WTC11 (cell line): ENCODE results near the gene PLXDC2.
"Not testable (repeated sequence)": the region's sequence is repeated elsewhere in the genome, so short reads cannot be mapped to it uniquely, and the experiment has no call there.

Source experiments
- ATF2 ChIP-seq: sonication (generic); formaldehyde crosslinking; IDR thresholded peaks from 2 replicates; pipeline ENCODE4 v1.8.1; 2022; ENCODE audit warnings: low read depth, missing genetic modification reagents, borderline replicate concordance
- CREB1 ChIP-seq: sonication (generic); formaldehyde crosslinking; IDR thresholded peaks from 2 replicates; pipeline ENCODE4 v1.8.0; 2023; ENCODE audit warnings: mild to moderate bottlenecking, missing genetic modification reagents
- CTCF ChIP-seq: fragments of 200-600 bp; IDR thresholded peaks from 2 replicates; pipeline ENCODE4 v1.8.0; 2022; ENCODE audit warnings: antibody characterized with exemption
- E2F5 ChIP-seq: sonication (generic); formaldehyde crosslinking; IDR thresholded peaks from 2 replicates; pipeline ENCODE4 v1.8.1; 2022; ENCODE audit warnings: mild to moderate bottlenecking, moderate library complexity, missing genetic modification reagents
- GRHL2 ChIP-seq: fragments of 250-450 bp; sonication (Bioruptor Pico); IDR thresholded peaks from 2 replicates; pipeline ENCODE4 v1.8.0; 2022; ENCODE audit warnings: mild to moderate bottlenecking, moderate library complexity; ENCODE audit not compliant: insufficient replicate concordance, severe bottlenecking
- MAX ChIP-seq: sonication (generic); formaldehyde crosslinking; IDR thresholded peaks from 2 replicates; pipeline ENCODE4 v1.8.0; 2022; ENCODE audit warnings: mild to moderate bottlenecking, missing genetic modification reagents
- PRDM15 ChIP-seq: sonication (generic); formaldehyde crosslinking; IDR thresholded peaks from 2 replicates; pipeline ENCODE4 v1.8.0; 2022; ENCODE audit warnings: missing genetic modification reagents
- SP1 ChIP-seq: sonication (generic); formaldehyde crosslinking; conservative IDR thresholded peaks from 2 replicates; pipeline ENCODE4 v1.8.1; 2022; ENCODE audit warnings: missing genetic modification reagents
- STAT6 ChIP-seq: sonication (generic); formaldehyde crosslinking; conservative IDR thresholded peaks from 2 replicates; pipeline ENCODE4 v1.8.1; 2023; ENCODE audit warnings: mild to moderate bottlenecking, low read depth, missing genetic modification reagents, moderate library complexity
- TCF7 ChIP-seq: sonication (generic); formaldehyde crosslinking; IDR thresholded peaks from 2 replicates; pipeline ENCODE4 v1.8.0; 2022; ENCODE audit warnings: mild to moderate bottlenecking, low read depth, missing genetic modification reagents, moderate library complexity

- not testable (repeated sequence) for TF ChIP-seq STAT6 (CRISPR knock-in tag); PRDM15 (CRISPR knock-in tag); CTCF; MAX; GRHL2; SP1 (CRISPR knock-in tag); E2F5 (CRISPR knock-in tag); TCF7 (CRISPR knock-in tag); ATF2 (CRISPR knock-in tag); CREB1 (CRISPR knock-in tag)
Observed at GRCh38 chr10:20002026-20002425, 185.8 kb downstream of the PLXDC2 start.
